T-helper 17 cell (primary cell): ENCODE data around the gene VPS11. TPM values are rescaled to one million over a fixed set of nuclear protein-coding genes. Genes with fewer than 3 reads are reported as not detected.
"Not testable (repeated sequence)": the region's sequence is repeated elsewhere in the genome, so short reads cannot be mapped to it uniquely, and the experiment has no call there.

Source experiments
- ATAC-seq: fragments of 150-1000 bp; cut with Tn5 transposase; 2 replicates; pipeline ENCODE4 v1.10.0; 2021; ENCODE audit warnings: mild to moderate bottlenecking, moderate library complexity
- DNase-seq, 3 donors: peaks; one replicate each; pipeline versions ENCODE4 v3.0.0 to v3.0.0-alpha.2; 2020 to 2021
- H3K9me3 ChIP-seq: one replicate; pipeline ENCODE4 v1.7.0; 2013; ENCODE audit warnings: low read length, mild to moderate bottlenecking; ENCODE audit not compliant: control insufficient read depth, poor library complexity, severe bottlenecking
- H3K27ac Mint-ChIP-seq: one replicate; pipeline ENCODE4 v1.8.0; 2022; ENCODE audit warnings: mild to moderate bottlenecking, moderate library complexity, mixed read lengths
- H3K27me3 Mint-ChIP-seq: one replicate; pipeline ENCODE4 v1.8.0; 2022; ENCODE audit warnings: mixed read lengths
- H3K36me3 Mint-ChIP-seq: one replicate; pipeline ENCODE4 v1.8.0; 2022; ENCODE audit warnings: low read depth, mixed read lengths
- H3K4me1 Mint-ChIP-seq: one replicate; pipeline ENCODE4 v1.8.0; 2022; ENCODE audit warnings: mild to moderate bottlenecking, mixed read lengths
- H3K4me3 Mint-ChIP-seq: one replicate; pipeline ENCODE4 v1.8.0; 2022; ENCODE audit warnings: mild to moderate bottlenecking, moderate library complexity, mixed read lengths
- total RNA-seq, 4 donors: library from RNA in 2 of 4; stranded (reverse) in 2 of 4; gene quantifications; one replicate each; pipeline ENCODE4 v1.2.3 and lab custom pipeline; 2022 to 2026

Gene VPS11
- total RNA-seq, 2 donors from 2014 or later: 58.3 to 68.0 TPM

- H3K9me3 ChIP-seq: no peaks in the 10 kb centered on the region
- Mint-ChIP-seq H3K27ac (peak overlapping the region; percentile 87), H3K4me1 (peaks cover 37% of the 10 kb centered on the region), H3K36me3 (peaks cover 6% of the 10 kb centered on the region), H3K27me3 (no peaks in the 10 kb centered on the region), H3K4me3 (peak overlapping the region; percentile 89)
- ATAC-seq (no peak), DNase-seq (no peak)
These were observed 39.1 kb upstream of the VPS11 start for GRCh38 chr11:119028346-119029068.

- Mint-ChIP-seq H3K4me3 (peak overlapping the region; percentile 89), H3K4me1 (peaks cover 35% of the 10 kb centered on the region), H3K27me3 (no peaks in the 10 kb centered on the region), H3K36me3 (peaks cover 5% of the 10 kb centered on the region), H3K27ac (peak overlapping the region; percentile 87)
- no peaks in the 10 kb centered on the region for H3K9me3 ChIP-seq
- no peak for DNase-seq
- no peak for ATAC-seq
These were observed 38.6 kb upstream of the VPS11 start for GRCh38 chr11:119029069-119029339.

- DNase-seq: no peak
- H3K4me3 Mint-ChIP-seq: peak overlapping the region; percentile 89
- H3K27ac Mint-ChIP-seq: peak overlapping the region; percentile 87
- no peaks in the 10 kb centered on the region for H3K9me3 ChIP-seq
- peaks cover 5% of the 10 kb centered on the region for H3K36me3 Mint-ChIP-seq
- peaks cover 31% of the 10 kb centered on the region for H3K4me1 Mint-ChIP-seq
- ATAC-seq: no peak
- no peaks in the 10 kb centered on the region for H3K27me3 Mint-ChIP-seq
These were observed 38.1 kb upstream of the VPS11 start for GRCh38 chr11:119029340-119030028.

- Mint-ChIP-seq H3K27me3 (no peaks in the 10 kb centered on the region), H3K4me1 (peaks cover 28% of the 10 kb centered on the region), H3K36me3 (peaks cover 5% of the 10 kb centered on the region), H3K27ac (peak overlapping the region; percentile 87), H3K4me3 (peak overlapping the region; percentile 89)
- DNase-seq: no peak
- ATAC-seq: no peak
- no peaks in the 10 kb centered on the region for H3K9me3 ChIP-seq
These were observed 37.6 kb upstream of the VPS11 start for GRCh38 chr11:119030029-119030328.

- Mint-ChIP-seq H3K27me3 (no peaks in the 10 kb centered on the region), H3K36me3 (peaks cover under 1% of the 10 kb centered on the region), H3K4me1 (peaks cover 23% of the 10 kb centered on the region), H3K27ac (peak within 1 kb of the TSS; percentile 87), H3K4me3 (peak within 1 kb of the TSS; percentile 89)
- ATAC-seq: peak; percentile 91
- DNase-seq: peak; percentile 99 to 100 (median 99)
- H3K9me3 ChIP-seq: no peaks in the 10 kb centered on the region
These were observed 37.1 kb upstream of the VPS11 start, which contains the start of gene SLC37A4 for GRCh38 chr11:119030329-119031047. Gene SLC37A4, minus strand, starts transcription at chr11:119030877.

- ATAC-seq (no peak), DNase-seq (no peak)
- H3K27ac Mint-ChIP-seq: no peak overlapping the region
These were observed 35.7 kb upstream of the VPS11 start for GRCh38 chr11:119031912-119032280.

GRCh38 chr11:119033421-119033820, 34.2 kb upstream of the VPS11 start:
- H3K4me1 Mint-ChIP-seq: peaks cover 15% of the 10 kb centered on the region
- DNase-seq, H3K27me3 Mint-ChIP-seq, H3K9me3 ChIP-seq, H3K4me3 Mint-ChIP-seq, H3K36me3 Mint-ChIP-seq, H3K27ac Mint-ChIP-seq, ATAC-seq: not testable (repeated sequence)

More at GRCh38 chr11:119031912-119032280, 35.7 kb upstream of the VPS11 start:
- no peaks in the 10 kb centered on the region for H3K9me3 ChIP-seq
- Mint-ChIP-seq H3K27me3 (no peaks in the 10 kb centered on the region), H3K36me3 (no peaks in the 10 kb centered on the region), H3K4me3 (no peak overlapping the region), H3K4me1 (peaks cover 21% of the 10 kb centered on the region)

DNA sequence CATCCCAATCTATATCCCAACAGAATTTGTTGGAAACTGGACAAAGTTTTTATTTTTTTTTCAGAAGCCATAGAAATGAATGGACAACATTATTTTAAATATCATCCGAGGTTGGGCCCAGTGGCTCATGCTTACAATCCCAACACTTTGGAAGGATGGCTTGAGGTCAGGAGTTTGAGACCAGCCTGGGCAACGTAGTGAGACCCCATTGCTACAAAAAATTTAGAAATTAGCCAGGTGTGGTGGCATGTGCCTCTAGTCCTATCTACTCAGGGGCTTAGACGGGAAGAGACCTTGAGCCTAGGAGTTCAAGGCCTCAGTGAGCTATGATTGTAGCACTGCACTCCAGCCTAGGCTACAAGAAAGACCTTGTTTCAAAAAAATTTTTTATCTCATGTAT, 32.8 kb upstream of the VPS11 start:
- no peak for DNase-seq
- H3K4me1 Mint-ChIP-seq: peaks cover 5% of the 10 kb centered on the region
- H3K27me3 Mint-ChIP-seq: no peaks in the 10 kb centered on the region
- no peak for ATAC-seq
- no peaks in the 10 kb centered on the region for H3K9me3 ChIP-seq
- H3K27ac Mint-ChIP-seq: no peak overlapping the region
- no peaks in the 10 kb centered on the region for H3K36me3 Mint-ChIP-seq
- H3K4me3 Mint-ChIP-seq: no peak overlapping the region

DNA sequence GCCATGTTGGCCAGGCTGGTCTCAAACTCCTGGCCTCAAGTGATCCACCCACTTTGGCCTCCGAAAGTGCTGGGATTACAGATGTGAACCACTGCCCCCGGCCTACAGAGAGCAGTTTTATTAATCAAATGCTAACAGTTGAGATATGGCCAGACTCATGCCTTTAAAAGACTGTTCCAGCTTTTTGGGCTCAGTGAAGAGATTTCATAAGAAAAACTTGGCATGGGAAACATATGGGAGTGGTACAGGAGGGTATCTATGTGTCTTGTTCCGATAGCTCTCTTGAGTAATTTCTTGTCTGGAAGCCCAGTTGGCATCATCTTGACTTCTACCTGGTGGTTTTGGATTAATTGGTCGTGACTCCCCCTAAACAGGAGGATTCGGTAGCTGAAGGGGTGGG, 28.7 kb upstream of the VPS11 start:
- ATAC-seq: no peak
- H3K9me3 ChIP-seq: no peaks in the 10 kb centered on the region
- Mint-ChIP-seq H3K27ac (no peak overlapping the region), H3K4me3 (no peak overlapping the region), H3K27me3 (no peaks in the 10 kb centered on the region), H3K4me1 (peaks cover 3% of the 10 kb centered on the region), H3K36me3 (no peaks in the 10 kb centered on the region)
- DNase-seq: no peak

DNA sequence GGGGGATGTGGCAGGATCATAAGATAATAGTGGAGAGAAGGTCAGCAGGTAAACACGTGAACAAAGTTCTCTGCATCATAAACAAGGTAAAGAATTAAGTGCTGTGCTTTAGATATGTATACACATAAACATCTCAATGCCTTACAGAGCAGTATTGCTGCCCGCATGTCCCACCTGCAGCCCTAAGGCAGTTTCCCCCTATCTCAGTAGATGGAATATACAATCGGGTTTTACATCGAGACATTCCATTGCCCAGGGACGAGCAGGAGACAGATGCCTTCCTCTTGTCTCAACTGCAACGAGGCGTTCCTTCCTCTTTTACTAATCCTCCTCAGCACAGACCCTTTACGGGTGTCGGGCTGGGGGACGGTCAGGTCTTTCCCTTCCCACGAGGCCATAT, 28.1 kb upstream of the VPS11 start:
- not testable (repeated sequence) for DNase-seq, H3K27me3 Mint-ChIP-seq, H3K4me3 Mint-ChIP-seq, H3K4me1 Mint-ChIP-seq, ATAC-seq, H3K9me3 ChIP-seq, H3K36me3 Mint-ChIP-seq, H3K27ac Mint-ChIP-seq

GRCh38 chr11:119041821-119042514, 25.6 kb upstream of the VPS11 start:
- no peak for ATAC-seq

GRCh38 chr11:119042927-119043326, 24.7 kb upstream of the VPS11 start:
- no peak overlapping the region for H3K27ac Mint-ChIP-seq
- no peaks in the 10 kb centered on the region for H3K9me3 ChIP-seq
- H3K4me3 Mint-ChIP-seq: no peak overlapping the region
- no peaks in the 10 kb centered on the region for H3K27me3 Mint-ChIP-seq
- H3K4me1 Mint-ChIP-seq: peaks cover 3% of the 10 kb centered on the region
- peaks cover 2% of the 10 kb centered on the region for H3K36me3 Mint-ChIP-seq
- DNase-seq (no peak), ATAC-seq (no peak)

More at GRCh38 chr11:119041821-119042514, 25.6 kb upstream of the VPS11 start:
- H3K9me3 ChIP-seq: no peaks in the 10 kb centered on the region
- Mint-ChIP-seq H3K4me1 (peaks cover 3% of the 10 kb centered on the region), H3K4me3 (no peak overlapping the region), H3K36me3 (no peaks in the 10 kb centered on the region), H3K27ac (no peak overlapping the region), H3K27me3 (no peaks in the 10 kb centered on the region)
- no peak for DNase-seq

DNA sequence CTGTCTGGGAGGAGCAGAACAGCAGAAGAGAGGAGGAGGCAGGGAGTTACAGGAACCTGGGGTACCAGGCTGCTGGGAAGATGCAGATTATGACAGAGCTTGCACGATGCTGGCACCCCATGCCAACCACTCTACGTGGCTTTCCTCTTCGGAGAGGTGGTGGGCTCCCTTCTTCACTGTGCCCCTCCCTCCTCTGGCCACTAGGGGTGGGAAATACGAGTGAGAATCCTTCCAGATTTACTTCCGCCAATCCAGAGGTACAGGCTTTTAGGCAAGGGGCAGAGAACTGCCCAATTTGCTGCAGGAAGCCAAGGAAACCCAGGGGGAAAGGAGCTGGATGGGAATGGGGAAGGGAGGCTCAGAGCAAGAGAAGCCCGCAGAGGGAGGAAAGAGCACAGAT, 22.9 kb upstream of the VPS11 start:
- peaks cover 7% of the 10 kb centered on the region for H3K36me3 Mint-ChIP-seq
- no peak overlapping the region for H3K4me3 Mint-ChIP-seq
- H3K27me3 Mint-ChIP-seq: no peaks in the 10 kb centered on the region
- no peak overlapping the region for H3K27ac Mint-ChIP-seq
- ATAC-seq (peak; percentile 8), DNase-seq (no peak)
- H3K4me1 Mint-ChIP-seq: peaks cover 2% of the 10 kb centered on the region
- no peaks in the 10 kb centered on the region for H3K9me3 ChIP-seq
